GM19025 (cell line): ENCODE results near the gene TAX1BP1.

Experiments
- ATAC-seq: cut with Tn5 transposase; IDR thresholded peaks from one replicate; pipeline ENCODE4 v1.9.1; 2021; ENCODE audit warnings: mild to moderate bottlenecking, low read depth, moderate library complexity; ENCODE audit not compliant: unreplicated experiment

TAX1BP1 gene

GRCh38 chr7:27777662-27778061, 37.7 kb downstream of the TAX1BP1 start:
- ATAC-seq, result no peak

- ATAC-seq, result no peak
Observed at GRCh38 chr7:27779873-27780272, 39.9 kb downstream of the TAX1BP1 start.

- ATAC-seq, result no peak
Observed at GRCh38 chr7:27781188-27781587, 41.2 kb downstream of the TAX1BP1 start.

GRCh38 chr7:27782849-27783248, 42.9 kb downstream of the TAX1BP1 start:
- no peak for ATAC-seq

- no peak for ATAC-seq
Observed at GRCh38 chr7:27784399-27785053, 44.6 kb downstream of the TAX1BP1 start.

- ATAC-seq, result no peak
Observed at GRCh38 chr7:27788437-27788836, 48.5 kb downstream of the TAX1BP1 start.

- ATAC-seq, result no peak
Observed at GRCh38 chr7:27793780-27794179, 53.8 kb downstream of the TAX1BP1 start.

GRCh38 chr7:27795977-27796376, 56.0 kb downstream of the TAX1BP1 start:
- ATAC-seq, result no peak

- ATAC-seq, result no peak
Observed at GRCh38 chr7:27799212-27799611, 59.2 kb downstream of the TAX1BP1 start.

- no peak for ATAC-seq
Observed at GRCh38 chr7:27802999-27803398, 63.0 kb downstream of the TAX1BP1 start.

- no peak for ATAC-seq
Observed at GRCh38 chr7:27804139-27804538, 64.2 kb downstream of the TAX1BP1 start.

GRCh38 chr7:27808626-27809025, 68.7 kb downstream of the TAX1BP1 start:
- ATAC-seq, result no peak

- ATAC-seq, result no peak
Observed at GRCh38 chr7:27810186-27810585, 70.2 kb downstream of the TAX1BP1 start.

- no peak for ATAC-seq
Observed at GRCh38 chr7:27812706-27813105, 72.7 kb downstream of the TAX1BP1 start.

- ATAC-seq, result no peak
Observed at GRCh38 chr7:27822245-27822644, 82.3 kb downstream of the TAX1BP1 start.

- ATAC-seq, result no peak
Observed at GRCh38 chr7:27825891-27826290, 85.9 kb downstream of the TAX1BP1 start.

- no peak for ATAC-seq
Observed at GRCh38 chr7:27826357-27826756, 86.4 kb downstream of the TAX1BP1 start.

GRCh38 chr7:27834179-27834921, 94.4 kb downstream of the TAX1BP1 start:
- no peak for ATAC-seq

GRCh38 chr7:27835376-27835775, 95.4 kb downstream of the TAX1BP1 start:
- ATAC-seq, result no peak

GRCh38 chr7:27836536-27836935, 96.6 kb downstream of the TAX1BP1 start:
- ATAC-seq, result no peak

- no peak for ATAC-seq
Observed at GRCh38 chr7:27839099-27839498, 99.1 kb downstream of the TAX1BP1 start.

GRCh38 chr7:27840313-27840712, 100.4 kb downstream of the TAX1BP1 start:
- ATAC-seq, result no peak
